NCI-H2029 (cell line): Measurements from ENCODE around the gene MAP3K2.
"Not testable (repeated sequence)": the region's sequence is repeated elsewhere in the genome, so short reads cannot be mapped to it uniquely, and the experiment has no call there.

Experiments used
- DNase-seq: peaks from one replicate; lab custom pipeline; 2025; lab: John Stamatoyannopoulos, UW

MAP3K2 gene

DNA sequence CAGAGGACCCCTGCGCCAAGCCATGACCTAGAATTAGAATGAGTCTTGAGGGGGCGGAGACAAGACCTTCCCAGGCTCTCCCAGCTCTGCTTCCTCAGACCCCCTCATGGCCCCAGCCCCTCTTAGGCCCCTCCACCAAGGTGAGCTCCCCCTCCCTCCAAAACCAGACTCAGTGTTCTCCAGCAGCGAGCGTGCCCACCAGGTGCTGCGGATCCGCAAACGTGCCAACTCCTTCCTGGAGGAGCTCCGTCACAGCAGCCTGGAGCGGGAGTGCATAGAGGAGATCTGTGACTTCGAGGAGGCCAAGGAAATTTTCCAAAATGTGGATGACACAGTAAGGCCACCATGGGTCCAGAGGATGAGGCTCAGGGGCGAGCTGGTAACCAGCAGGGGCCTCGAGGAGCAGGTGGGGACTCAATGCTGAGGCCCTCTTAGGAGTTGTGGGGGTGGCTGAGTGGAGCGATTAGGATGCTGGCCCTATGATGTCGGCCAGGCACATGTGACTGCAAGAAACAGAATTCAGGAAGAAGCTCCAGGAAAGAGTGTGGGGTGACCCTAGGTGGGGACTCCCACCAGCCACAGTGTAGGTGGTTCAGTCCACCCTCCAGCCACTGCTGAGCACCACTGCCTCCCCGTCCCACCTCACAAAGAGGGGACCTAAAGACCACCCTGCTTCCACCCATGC lies 33.5 kb upstream of the MAP3K2 start:
- no peak for DNase-seq

DNA sequence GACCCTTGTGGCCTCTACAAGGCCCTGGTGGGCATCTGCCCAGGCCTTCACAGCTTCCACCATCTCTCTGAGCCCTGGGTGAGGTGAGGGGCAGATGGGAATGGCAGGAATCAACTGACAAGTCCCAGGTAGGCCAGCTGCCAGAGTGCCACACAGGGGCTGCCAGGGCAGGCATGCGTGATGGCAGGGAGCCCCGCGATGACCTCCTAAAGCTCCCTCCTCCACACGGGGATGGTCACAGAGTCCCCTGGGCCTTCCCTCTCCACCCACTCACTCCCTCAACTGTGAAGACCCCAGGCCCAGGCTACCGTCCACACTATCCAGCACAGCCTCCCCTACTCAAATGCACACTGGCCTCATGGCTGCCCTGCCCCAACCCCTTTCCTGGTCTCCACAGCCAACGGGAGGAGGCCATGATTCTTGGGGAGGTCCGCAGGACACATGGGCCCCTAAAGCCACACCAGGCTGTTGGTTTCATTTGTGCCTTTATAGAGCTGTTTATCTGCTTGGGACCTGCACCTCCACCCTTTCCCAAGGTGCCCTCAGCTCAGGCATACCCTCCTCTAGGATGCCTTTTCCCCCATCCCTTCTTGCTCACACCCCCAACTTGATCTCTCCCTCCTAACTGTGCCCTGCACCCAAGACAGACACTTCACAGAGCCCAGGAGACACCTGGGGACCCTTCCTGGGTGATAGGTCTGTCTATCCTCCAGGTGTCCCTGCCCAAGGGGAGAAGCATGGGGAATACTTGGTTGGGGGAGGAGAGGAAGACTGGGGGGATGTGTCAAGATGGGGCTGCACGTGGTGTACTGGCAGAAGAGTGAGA lies 32.5 kb upstream of the MAP3K2 start:
- DNase-seq: no peak

DNA sequence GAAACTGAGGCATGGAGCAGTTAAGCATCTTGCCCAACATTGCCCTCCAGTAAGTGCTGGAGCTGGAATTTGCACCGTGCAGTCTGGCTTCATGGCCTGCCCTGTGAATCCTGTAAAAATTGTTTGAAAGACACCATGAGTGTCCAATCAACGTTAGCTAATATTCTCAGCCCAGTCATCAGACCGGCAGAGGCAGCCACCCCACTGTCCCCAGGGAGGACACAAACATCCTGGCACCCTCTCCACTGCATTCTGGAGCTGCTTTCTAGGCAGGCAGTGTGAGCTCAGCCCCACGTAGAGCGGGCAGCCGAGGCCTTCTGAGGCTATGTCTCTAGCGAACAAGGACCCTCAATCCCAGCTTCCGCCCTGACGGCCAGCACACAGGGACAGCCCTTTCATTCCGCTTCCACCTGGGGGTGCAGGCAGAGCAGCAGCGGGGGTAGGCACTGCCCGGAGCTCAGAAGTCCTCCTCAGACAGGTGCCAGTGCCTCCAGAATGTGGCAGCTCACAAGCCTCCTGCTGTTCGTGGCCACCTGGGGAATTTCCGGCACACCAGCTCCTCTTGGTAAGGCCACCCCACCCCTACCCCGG lies 31.8 kb upstream of the MAP3K2 start:
- DNase-seq: no peak

DNA sequence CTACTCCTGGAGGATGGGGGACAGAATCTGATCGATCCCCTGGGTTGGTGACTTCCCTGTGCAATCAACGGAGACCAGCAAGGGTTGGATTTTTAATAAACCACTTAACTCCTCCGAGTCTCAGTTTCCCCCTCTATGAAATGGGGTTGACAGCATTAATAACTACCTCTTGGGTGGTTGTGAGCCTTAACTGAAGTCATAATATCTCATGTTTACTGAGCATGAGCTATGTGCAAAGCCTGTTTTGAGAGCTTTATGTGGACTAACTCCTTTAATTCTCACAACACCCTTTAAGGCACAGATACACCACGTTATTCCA lies 31.3 kb upstream of the MAP3K2 start:
- DNase-seq: no peak

DNA sequence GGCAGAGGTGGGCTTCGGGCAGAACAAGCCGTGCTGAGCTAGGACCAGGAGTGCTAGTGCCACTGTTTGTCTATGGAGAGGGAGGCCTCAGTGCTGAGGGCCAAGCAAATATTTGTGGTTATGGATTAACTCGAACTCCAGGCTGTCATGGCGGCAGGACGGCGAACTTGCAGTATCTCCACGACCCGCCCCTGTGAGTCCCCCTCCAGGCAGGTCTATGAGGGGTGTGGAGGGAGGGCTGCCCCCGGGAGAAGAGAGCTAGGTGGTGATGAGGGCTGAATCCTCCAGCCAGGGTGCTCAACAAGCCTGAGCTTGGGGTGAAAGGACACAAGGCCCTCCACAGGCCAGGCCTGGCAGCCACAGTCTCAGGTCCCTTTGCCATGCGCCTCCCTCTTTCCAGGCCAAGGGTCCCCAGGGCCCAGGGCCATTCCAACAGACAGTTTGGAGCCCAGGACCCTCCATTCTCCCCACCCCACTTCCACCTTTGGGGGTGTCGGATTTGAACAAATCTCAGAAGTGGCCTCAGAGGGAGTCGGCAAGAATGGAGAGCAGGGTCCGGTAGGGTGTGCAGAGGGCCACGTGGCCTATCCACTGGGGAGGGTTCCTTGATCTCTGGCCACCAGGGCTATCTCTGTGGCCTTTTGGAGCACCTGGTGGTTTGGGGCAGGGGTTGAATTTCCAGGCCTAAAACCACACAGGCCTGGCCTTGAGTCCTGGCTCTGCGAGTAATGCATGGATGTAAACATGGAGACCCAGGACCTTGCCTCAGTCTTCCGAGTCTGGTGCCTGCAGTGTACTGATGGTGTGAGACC lies 30.7 kb upstream of the MAP3K2 start, which contains the start of gene PROC:
Gene PROC, plus strand, starts transcription at position 128 of the 812 bp plus-strand sequence. CDS start 1,516 bp downstream, outside the sequence.
- DNase-seq: no peak

DNA sequence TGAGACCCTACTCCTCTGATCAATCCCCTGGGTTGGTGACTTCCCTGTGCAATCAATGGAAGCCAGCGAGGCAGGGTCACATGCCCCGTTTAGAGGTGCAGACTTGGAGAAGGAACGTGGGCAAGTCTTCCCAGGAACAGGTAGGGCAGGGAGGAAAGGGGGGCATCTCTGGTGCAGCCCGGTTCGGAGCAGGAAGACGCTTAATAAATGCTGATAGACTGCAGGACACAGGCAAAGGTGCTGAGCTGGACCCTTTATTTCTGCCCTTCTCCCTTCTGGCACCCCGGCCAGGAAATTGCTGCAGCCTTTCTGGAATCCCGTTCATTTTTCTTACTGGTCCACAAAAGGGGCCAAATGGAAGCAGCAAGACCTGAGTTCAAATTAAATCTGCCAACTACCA lies 29.6 kb upstream of the MAP3K2 start:
- DNase-seq: no peak

DNA sequence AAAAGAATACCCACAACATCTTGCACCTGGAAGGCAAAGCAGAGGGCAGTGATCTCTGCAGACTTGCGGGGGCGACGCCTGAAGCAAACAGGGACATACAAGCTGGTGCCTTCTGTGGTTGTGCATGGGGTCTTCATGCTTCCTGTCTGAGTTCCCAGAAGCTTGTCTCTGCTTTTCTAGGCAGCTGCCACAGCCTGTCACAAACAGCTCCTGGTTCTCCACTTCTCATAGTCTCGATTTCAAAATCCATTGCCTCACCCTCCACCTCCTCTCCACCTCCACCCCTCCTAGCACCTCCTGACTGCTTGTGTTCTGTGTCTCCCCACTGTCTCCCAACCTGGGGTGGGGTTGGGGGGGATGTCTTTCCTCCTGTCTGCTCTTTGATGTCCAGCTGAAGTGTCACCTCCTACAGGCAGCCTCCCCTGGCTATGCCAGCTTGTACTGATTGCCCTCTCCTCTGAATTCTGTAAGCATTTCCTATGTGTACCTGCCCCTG lies 28.8 kb upstream of the MAP3K2 start:
- no peak for DNase-seq

DNA sequence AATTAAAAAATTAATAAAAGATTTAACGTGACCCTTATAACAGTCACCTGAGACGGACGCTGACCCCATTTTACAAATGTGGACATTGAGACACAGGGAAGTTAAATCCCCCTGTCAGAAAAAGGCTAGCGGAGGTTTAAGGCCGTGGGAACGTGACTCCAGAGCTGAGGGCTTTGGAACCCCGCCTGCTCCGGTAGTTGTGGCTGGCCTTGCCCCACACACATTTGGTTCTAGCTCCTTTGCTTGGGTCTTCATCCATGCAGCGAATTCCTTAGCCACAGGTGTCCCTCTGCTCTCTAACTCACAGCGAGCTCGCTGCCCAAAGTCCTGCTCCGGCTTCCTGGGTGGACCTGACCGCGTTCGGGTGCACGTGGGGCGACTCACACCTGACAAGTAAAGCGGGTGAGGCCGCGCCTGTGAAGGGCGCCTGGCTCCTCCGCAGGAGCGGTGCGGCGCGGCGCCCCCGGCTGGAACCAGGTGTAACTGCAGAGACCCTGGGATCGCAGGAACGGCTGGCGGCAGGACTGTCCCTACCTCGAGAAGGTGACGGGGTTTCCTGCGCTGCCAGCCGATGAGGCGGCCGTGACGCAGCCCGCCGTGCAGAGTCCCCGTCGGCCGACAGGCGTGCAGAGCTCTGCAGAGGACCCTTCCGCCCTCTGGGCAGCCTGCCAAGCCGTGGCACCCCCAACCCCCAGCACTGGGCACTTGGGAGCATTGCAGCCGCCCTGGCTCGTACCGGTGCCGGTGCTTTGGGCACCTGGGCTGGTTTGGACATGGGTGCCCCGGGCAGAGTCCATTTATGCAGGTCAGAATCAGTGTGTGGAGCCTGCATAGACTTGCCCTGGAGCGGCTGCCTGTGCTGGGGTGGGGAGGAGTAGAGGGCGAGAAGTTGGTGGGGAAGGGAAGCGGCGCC lies 28.1 kb upstream of the MAP3K2 start:
- DNase-seq: peak; percentile 49

DNA sequence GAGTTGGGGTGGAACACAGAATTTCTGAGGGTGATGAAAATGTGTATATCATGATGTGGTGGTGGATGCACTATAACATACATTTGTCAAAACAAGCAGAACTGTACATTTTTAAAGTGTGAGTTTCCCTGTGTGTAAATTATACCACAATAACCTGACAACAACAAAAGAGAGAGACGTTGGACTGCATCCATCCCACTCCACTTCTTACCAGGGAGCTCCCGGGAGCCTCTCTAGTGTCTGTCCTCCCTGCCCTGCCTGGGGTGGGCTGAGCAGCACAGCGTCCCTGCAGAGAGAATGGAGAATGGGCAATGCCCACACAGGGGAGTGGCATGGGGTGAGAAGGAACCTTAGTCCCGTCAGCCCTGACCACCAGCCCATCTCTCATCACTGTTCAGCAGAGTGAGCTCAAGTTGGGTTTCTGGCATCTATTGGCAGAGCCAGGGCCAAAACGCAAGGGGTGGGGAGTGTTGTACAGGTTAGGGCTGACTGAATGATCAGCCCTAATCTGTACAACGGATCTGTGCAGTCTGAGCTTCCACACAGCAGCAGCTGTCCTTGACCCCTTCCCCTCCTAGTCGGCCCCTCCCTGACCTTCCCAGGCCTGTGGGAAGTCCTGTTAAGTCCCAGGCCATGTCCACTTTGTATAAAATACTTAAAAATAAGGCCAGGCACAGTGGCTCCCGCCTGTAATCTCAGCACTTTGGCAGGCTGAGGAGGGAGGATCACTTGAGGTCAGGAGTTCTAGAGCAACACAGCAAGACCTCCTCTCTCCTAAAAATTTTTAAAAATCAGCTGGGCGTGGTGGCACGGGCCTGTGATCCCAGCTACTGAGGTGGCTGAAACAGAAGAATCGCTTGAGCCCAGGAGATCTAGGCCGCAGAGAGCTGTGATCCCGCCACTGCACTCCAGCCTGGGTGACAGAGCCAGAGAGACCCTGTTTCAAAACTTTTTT lies 27.1 kb upstream of the MAP3K2 start:
- no peak for DNase-seq

DNA sequence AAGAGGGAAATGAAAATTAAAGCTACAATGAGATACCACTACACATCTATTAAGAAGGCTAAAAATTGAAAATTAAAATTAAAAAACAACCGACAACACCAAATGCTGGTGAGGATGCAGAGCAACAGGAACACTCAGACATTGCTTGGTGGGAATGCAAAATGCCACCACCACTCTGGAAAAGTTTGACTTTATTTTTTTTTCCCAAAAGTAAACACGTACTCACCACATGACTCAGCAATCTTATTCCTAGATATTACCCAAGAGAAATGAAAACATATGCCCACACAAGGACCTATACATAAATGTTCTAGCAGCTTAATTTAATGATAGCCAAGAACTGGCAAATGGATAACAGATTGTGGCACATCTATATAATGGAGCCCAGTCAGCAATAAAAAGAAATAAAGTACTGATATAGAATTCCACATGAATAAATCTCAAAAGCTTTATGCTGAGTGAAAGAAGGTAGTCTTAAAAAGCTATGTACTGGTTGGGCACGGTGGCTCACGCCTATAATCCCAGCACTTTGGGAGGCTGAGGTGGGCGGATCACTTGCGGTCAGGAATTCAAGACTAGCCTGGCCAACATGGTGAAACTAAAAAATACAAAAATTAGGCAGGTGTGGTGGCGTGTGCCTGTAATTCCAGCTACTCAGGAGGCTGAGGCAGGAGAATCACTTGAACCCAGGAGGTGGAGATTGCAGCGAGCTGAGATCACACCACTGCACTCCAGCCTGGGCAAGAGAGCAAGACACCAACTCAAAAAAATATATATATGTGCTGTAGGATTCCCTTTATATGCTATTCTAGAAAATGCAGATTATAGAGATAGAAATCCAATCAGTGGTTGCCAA lies 26.2 kb upstream of the MAP3K2 start:
- DNase-seq: no peak

DNA sequence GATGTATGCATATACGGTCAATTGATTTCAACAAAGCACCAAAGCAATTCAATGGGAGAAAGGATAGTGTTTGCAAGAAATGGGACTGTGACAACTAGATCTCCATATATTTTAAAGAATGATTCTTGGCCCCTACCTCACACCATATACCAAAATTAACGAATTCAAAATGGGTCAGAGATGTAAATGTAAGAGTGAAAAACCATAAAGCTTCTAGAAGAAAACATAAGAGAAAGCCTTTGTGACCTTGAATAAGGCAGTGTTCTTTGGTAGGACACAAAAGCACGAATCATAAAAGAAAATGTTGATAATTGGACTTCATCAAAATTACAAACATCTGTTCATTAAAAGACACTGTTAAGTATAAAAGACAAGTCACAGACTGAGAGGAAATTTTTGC lies 25.4 kb upstream of the MAP3K2 start:
- DNase-seq: no peak

DNA sequence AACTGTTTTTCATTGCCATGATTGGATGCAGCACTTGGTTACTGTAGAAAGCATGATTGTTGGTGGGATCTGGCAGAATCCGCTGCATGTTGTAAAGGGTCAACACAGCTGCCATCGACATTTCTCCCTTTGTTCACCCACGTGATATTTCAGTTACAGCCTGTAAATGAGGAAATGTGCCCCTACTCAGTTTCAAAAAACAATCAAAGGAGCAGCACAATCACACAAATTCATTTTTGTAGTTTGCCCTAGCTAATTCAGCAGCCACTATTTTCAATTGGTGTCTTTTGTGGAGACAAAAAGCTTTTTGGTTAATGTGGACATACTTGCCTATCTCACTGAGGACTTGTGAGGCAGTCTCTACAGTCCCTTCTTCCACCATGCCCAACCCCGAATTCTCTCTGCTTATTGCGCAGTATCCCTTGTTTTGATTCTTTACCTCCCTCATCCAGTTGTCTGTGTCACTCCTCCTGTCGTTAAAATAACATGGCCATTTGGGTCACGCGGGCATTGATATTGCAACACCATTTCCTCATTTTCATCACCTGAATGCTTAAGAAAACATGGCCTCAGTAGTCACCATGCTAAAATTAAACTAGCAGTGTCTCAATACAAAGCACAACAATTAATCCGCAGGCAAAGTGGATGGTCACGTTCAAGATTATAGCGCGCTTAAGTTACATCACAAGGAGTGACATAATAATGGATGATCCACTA lies 24.0 kb upstream of the MAP3K2 start:
- DNase-seq: peak; percentile 12

DNA sequence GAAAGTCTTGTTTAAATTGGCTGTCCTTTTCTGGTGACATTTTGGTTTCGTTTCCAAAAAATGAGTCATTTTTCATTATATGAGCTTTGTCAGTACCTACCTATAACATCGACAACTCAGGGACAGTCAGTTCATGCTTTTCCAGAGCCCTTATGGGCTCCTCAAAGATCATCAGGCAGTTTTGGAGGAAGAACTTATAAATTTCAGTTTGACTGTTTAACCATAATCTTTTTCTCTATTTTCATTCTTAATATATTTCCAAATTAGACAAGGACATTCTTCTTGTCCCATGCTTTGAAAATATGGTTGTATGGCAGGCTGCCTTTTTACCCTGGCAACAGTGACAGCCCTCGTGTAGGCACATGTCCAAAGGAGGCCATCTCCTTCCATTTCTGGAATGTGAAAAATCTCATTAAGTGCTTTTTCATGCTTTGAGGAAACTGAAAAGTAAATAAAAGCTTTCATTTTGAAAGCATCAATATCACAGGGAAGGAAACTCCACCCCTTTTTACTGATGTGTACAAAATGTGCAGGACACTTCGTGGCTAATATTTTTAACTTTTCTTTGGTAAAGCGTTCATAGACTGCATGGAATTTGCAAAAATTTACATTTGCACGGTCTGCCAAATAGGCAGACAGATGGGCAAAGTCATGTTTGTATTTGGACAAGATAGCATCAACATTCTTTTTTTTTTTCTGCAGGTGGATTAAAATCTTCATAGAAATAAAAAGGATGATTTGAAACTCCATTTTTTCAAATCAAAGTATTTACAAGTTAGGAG lies 23.3 kb upstream of the MAP3K2 start:
- peak; percentile 36 for DNase-seq

DNA sequence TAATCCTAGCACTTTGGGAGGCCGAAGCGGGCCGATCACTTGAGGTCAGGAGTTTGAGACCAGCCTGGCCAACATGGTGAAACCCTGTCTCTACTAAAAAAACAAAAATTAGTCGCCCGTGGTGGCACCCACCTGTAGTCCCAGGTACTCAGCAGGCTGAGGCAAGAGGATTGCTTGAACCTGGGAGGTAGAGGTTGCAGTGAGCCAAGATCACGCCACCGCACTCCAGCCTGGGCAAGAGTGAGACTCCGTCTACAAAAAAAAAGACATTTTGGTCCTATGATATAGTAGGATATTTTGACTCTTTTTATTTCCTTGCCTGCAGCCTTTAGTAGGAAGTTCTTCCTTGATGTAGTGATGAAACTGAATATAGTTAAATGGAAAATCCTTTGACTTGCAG lies 21.9 kb upstream of the MAP3K2 start:
- not testable (repeated sequence) for DNase-seq

DNA sequence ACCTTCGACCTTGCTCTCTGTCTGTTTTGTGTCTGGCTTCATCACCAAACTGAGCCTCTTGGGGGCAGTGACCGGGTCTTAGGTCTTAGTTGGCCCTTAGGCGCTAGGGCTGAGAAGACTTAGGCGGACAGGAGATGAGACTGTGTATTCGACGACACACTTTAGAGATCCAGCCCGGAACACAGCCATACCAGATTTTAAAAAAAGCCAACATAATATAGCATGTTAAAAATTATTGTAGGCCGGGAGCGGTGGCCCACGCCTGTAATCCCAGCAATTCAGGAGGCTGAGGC lies 21.0 kb upstream of the MAP3K2 start:
- DNase-seq: no peak

DNA sequence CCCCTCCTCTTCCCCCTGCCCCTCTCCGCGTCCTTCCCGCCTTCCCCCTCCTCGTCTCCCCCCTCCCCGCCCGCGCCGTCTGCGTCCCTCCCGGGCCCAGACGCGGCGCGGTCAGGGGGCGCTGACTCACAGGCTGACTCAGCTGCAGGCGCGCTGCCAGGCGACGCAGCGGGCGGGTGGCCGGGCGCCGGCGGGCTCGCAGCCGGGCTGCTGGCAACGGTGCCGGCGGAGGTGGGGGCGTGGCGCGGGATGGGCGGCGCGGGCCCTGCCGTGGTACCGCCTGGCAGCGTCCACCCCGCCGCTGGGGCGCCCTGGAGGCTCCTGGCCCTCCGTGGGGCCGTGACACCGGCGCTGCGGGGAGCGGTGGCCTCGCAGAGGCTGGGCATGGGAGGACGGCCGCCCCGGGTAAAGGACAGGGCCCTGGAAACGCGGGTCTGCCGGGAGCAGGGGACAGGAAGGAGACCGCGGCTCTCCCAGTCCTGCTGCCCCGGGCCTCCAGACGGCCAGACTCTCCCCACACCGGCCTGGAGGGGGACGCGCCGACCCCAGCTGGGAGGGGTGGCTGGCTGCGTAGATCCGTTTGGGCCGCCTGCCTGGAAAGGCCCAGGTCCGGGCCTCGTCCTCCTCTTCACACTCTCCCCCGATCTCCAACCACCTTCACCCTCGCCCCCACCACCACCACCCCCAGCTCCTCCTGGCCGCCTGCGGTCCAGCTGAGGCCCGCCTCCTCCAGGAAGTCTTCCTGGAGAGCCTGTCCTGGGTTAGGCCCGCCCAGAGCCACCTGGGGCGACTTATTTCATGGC lies 20.4 kb upstream of the MAP3K2 start:
- DNase-seq: peak; percentile 80

DNA sequence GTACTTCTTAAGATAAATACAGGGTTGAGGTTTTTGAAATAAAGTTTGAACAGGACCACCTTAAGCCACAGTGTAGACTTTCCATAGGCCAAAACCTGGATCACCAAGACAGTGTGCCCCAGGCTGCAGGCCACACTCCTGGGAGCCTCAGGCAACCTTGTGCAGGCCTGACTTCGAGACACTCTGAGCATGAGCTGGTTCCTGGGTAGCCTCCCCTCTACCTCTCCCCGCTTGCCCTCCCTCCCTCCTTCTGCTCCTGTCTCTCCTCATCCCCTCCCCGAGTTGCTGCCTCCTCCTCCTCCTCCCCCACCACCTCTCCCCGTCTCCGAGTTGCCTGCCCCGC lies 19.9 kb upstream of the MAP3K2 start:
- DNase-seq: no peak
